GM18951 (cell line): ENCODE results near the gene SEC11A.
"Not testable (repeated sequence)": the region's sequence is repeated elsewhere in the genome, so short reads cannot be mapped to it uniquely, and the experiment has no call there.

Experiments
- POLR2A ChIP-seq: IDR thresholded peaks from 4 replicates; pipeline ENCODE4 v1.6.1; 2011; ENCODE audit warnings: mild to moderate bottlenecking; ENCODE audit not compliant: insufficient read length, insufficient read depth; ENCODE audit errors: extremely low read depth
- in situ Hi-C: fragments of 300-500 bp; cut with MboI; formaldehyde crosslinking; loops from one replicate; pipeline ENCODE4 v1.12.0; 2022; ENCODE audit warnings: low sequenced_read_pairs, mixed read lengths, inconsistent platforms; ENCODE audit not compliant: unreplicated experiment

SEC11A gene

GRCh38 chr15:84725001-84725491, 9.1 kb upstream of the SEC11A start:
- in situ Hi-C loops = no loop called here
- TF ChIP-seq POLR2A = no peak

GRCh38 chr15:84722628-84723027, 6.7 kb upstream of the SEC11A start:
- in situ Hi-C loops = no loop called here
- TF ChIP-seq POLR2A = no peak

DNA sequence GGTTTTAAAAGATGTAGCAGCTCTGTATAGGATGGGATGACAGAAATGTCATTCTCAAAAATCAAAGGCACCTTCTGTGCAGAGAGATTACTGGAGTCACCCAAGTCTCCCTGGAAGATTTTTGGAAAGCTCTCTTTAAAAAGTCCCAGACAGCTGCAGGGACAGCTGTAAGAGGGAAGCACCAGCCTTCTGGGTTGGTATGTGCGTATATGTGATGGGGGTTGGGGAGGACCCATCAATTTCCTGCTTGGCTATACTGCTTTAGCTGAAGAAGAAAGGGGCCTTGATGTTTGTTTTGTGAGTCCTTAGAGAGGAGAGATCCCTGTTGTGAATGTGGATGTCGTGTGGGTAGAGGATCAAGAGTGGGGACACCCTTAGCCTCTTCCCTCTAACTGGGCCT, 5.4 kb upstream of the SEC11A start:
- in situ Hi-C loops = no loop called here
- no peak for TF ChIP-seq POLR2A

DNA sequence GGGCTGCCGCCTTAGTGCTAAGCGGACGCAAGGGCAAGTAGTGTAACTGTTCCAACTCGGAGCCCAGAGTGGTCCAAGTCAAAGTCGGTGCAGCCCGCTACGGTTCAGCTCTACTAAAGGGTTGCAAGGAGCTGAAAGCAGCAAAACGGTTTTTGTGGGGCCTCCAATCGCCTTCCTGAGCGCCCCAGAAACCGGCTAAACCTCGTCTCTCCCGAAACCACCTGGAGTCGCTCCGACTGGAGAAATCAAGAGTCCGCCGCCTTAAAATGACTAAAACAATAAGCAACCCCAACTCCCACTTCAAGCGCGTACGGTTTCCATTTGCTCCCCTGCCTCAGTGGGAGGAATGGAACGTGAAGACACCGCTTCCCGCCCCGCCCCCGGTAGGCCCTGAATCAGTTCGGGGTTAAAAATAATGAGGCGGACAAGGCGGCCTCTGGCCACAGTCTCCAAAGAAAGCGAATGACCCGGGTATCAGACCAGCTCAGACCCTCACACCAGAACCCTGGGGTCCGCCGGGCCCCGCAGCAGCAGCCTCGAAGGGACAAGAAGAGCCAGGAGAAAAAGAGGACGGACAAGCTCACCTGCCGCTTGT, 401 bp downstream of the SEC11A start:
- no peak for TF ChIP-seq POLR2A
- in situ Hi-C loops = no loop called here

DNA sequence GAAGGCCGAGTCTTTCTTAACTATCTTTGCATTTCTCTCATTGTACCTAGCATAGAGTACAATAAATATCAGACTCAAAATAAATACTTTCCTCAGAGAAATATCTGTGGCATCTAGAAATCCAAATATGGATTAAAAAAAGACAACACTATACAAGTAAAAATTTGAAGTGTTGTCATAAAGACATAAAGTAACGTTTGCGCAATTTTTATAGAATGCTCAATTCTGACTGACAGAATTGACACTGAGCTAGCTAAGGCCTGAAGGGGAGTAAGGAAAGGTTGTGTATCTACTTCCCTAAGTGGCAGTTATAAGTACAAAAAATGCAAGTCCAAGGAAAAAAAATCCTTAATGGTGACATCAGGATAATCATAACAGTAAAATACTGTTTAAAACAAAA, 1.1 kb downstream of the SEC11A start:
- in situ Hi-C loops = no loop called here
- no peak for TF ChIP-seq POLR2A

GRCh38 chr15:84714372-84714771, 1.6 kb downstream of the SEC11A start:
- no peak for TF ChIP-seq POLR2A
- in situ Hi-C loops = no loop called here

- no peak for TF ChIP-seq POLR2A
- in situ Hi-C loops = no loop called here
These were observed 12.1 kb downstream of the SEC11A start for GRCh38 chr15:84703808-84704207.

GRCh38 chr15:84702961-84703482, 12.9 kb downstream of the SEC11A start:
- in situ Hi-C loops = no loop called here

GRCh38 chr15:84699538-84700191, 16.3 kb downstream of the SEC11A start:
- in situ Hi-C loops = no loop called here
- no peak for TF ChIP-seq POLR2A

More at GRCh38 chr15:84702961-84703482, 12.9 kb downstream of the SEC11A start:
- TF ChIP-seq POLR2A = no peak

GRCh38 chr15:84697236-84697990, 18.5 kb downstream of the SEC11A start:
- in situ Hi-C loops = no loop called here
- no peak for TF ChIP-seq POLR2A

DNA sequence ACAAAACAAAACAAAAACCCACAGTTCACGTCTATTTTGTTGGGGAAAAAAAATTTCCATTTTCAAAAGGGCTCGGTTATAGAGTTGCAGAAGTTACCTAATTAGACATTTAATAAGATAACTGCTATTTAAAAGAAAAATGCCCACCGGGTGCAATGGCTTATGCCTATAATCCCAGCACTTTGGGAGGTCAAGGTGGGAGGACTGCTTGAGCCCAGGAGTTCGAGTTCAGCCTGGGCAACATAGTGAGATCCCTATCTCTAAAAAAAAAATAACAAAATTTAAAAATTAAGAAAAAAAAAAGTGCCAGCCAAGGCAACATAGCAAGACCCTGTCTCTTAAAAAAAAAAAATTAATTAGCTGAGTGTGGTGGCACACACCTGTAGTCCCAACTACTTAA, 19.2 kb downstream of the SEC11A start:
- no peak for TF ChIP-seq POLR2A
- in situ Hi-C loops = no loop called here

- TF ChIP-seq POLR2A = no peak
- in situ Hi-C loops = no loop called here
These were observed 25.6 kb downstream of the SEC11A start for GRCh38 chr15:84690342-84690741.

GRCh38 chr15:84689858-84690257, 26.1 kb downstream of the SEC11A start:
- in situ Hi-C loops = no loop called here
- no peak for TF ChIP-seq POLR2A

DNA sequence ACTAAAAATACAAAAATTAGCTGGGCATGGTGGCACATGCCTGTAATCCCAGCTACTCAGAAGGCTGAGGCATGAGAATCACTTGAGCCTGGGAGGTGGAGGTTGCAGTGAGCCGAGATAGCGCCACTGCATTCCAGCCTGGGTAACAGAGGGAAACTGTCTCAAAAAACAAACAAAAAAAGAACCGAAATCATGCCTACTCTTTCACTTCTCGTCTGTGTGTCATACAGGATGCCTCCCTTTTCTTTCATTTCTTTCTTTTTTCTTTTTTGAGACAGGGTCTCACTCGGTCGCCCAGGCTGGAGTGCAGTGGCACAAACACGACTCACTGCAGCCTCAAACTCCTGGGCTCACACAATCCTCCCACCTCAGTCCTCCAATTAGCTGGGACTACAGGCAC, 29.5 kb downstream of the SEC11A start:
- in situ Hi-C loops = not testable (repeated sequence)
